GM18868 (cell line): ENCODE results near the gene VPS8.
"Not testable (repeated sequence)": the region's sequence is repeated elsewhere in the genome, so short reads cannot be mapped to it uniquely, and the experiment has no call there.

Source experiments
- ATAC-seq: cut with Tn5 transposase; IDR thresholded peaks from one replicate; pipeline ENCODE4 v1.9.1; 2021; ENCODE audit warnings: mild to moderate bottlenecking, moderate library complexity; ENCODE audit not compliant: unreplicated experiment

Gene VPS8

DNA sequence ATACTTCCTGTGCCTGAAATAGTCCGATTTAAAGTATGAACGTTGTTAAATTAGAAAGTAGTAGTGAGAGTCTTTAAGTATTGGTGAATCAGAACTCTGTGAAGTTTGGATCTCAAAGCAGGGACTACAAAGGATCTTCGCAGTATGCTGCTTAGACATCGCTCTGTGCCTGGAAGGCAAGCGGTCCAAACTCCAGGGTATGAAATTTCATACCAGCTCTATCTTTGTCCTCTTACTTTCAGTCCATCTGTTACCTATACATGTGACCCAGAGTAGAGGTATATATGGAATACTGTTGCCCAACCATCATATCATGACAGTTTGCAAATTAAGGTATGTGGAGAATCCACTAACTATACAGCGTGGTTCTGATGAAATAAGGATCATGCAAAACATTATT is 34.5 kb downstream of the VPS8 start:
- no peak for ATAC-seq

- no peak for ATAC-seq
These were observed 37.0 kb downstream of the VPS8 start for GRCh38 chr3:184848934-184849333.

- ATAC-seq: no peak
These were observed 38.2 kb downstream of the VPS8 start for GRCh38 chr3:184850201-184850600.

DNA sequence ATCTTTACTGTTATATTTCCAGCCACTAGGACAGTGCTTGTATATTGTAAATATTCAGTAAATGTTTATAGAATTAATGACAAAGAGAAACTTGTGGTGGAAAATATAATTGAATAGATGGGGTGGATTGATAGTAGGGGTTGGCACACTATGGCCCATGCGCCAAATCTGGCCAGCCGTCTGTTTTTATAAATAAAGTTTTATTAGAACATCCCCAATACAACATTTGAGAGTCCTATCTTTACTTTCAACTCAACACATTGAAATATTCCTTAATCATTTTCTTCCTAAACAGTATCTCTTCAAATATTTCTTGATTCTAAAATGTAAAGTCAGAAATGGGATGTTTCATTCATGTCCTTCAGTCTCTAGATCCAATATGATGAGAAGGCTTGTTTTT is 45.1 kb downstream of the VPS8 start:
- no peak for ATAC-seq

- ATAC-seq: no peak
These were observed 52.0 kb downstream of the VPS8 start for GRCh38 chr3:184864000-184864399.

DNA sequence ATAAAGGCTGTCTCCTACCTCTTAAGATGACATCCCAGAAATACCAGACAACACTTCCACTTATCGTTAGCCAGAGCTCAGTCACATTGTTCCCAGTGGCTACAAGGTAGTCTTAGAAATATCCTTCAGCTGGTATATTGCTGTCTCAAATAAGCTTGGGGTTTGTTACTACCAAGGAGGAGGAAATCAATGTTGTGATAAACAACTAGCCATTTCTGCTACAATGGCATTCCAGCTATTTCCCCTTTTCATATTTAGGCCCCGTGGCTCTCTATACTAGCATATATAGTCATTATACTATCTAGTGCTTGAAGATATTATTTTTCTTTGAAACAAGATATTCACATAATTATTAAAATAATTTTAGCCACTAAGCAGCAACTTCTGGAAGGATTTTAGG is 56.5 kb downstream of the VPS8 start:
- ATAC-seq: no peak

DNA sequence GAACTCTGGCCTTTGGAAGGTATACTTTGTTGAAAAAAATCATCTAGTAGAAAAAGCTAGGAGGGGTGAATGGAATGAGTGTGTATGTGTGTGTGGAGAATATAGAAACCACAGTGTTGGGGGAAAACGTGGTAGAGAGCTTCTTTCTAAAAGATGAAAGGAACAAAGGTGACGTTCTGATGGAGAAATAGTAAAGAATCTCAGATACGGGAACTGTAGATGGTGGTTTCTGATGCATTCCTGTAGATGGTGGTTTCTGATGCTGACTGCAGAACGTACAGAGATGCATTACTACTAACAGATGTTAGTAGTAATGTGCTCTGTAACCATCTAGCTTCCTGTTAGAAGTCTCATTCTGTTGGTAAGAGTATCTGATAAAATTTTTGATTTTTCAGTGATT is 60.2 kb downstream of the VPS8 start:
- no peak for ATAC-seq

- no peak for ATAC-seq
These were observed 61.2 kb downstream of the VPS8 start for GRCh38 chr3:184873141-184873540.

GRCh38 chr3:184874709-184875644 is 63.0 kb downstream of the VPS8 start:
- ATAC-seq: no peak

GRCh38 chr3:184880276-184881019 is 68.5 kb downstream of the VPS8 start:
- ATAC-seq: no peak

GRCh38 chr3:184884359-184885017 is 72.5 kb downstream of the VPS8 start:
- ATAC-seq: peak; percentile 97

DNA sequence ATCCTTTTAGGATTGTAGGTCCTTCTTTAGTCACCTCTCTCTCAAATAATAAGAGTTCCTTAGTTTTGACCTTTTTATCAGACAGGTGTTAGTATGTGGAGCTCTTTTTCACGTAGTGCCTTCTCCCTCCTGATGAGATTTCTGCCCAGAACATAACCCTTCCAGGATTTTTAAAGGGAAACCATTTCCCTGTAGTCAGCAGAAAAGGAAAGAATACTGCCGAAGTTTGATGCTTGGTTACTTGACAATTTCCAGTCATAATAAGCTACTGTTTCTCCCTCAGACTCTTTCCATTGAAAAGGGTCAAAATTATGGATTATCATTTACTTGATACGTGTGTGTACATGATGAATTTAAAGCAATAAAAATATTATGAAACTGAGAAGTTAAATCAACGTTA is 73.1 kb downstream of the VPS8 start:
- ATAC-seq: no peak

DNA sequence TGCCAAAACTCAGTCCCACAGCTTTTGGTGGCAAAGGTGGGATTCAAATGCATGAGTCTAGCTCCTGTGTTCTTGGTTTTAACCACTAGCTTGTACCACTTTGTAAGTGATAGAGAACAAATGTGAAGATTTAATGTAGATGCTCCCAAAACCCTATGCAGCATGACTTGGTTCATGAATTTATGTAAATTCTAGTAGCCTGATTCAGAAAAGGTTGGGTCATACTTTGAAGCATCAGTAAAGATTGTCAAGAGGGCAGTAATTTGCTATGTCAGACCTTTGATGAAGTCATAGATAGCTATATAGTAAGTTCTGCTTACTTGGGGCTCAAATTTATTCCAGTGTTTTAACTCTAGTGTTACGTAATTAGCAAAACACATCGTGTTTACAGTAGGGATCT is 75.6 kb downstream of the VPS8 start:
- no peak for ATAC-seq

DNA sequence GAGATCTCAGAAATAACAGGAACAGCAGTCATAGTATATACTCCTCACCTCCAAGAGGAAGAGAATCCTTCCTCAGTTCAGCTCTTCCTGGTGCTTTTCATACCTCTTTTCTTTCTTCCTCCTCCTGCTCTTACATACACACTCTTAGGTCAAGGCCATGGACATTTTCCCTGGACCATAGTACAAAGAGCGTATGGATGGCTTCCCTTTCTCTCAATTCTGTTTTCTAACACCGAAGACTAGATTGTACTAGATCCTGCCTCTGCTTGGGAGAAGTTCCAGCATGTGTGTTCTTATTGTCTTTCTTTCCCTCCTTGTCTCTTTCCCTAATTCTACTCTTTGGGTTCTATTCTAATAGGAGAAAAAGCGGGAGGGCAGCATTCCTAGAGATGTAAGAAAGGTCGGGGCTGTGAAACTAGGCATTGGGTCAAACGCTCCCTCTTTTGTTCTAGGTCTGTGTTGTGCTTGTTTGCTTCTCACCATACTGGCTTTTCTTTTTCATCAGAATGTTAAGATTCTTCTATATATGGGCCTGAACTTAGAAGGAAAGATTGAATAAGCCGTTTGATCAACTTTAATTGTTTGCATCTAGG is 77.4 kb downstream of the VPS8 start:
- ATAC-seq: no peak

- ATAC-seq: no peak
These were observed 82.1 kb downstream of the VPS8 start for GRCh38 chr3:184894051-184894450.

GRCh38 chr3:184895350-184895749 is 83.4 kb downstream of the VPS8 start:
- ATAC-seq: no peak

DNA sequence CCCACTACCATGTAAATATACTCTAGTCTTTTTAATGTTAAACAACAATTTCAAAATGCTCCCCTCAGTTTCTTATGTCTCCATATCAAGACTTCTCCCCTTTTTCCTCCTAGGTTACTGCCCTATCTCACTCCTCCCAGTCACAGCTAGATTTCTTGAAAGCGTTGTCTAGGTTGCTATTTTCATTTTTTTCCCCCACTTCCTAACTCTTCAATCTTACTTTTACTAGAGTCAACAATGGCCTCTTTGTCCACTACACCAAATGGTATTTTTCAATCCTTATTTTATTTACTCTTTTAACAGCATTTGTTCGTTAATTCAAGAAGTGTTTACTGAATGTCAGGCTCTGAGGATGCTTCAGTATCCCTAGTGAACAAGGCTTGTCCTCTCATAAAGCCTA is 84.4 kb downstream of the VPS8 start:
- ATAC-seq: no peak

DNA sequence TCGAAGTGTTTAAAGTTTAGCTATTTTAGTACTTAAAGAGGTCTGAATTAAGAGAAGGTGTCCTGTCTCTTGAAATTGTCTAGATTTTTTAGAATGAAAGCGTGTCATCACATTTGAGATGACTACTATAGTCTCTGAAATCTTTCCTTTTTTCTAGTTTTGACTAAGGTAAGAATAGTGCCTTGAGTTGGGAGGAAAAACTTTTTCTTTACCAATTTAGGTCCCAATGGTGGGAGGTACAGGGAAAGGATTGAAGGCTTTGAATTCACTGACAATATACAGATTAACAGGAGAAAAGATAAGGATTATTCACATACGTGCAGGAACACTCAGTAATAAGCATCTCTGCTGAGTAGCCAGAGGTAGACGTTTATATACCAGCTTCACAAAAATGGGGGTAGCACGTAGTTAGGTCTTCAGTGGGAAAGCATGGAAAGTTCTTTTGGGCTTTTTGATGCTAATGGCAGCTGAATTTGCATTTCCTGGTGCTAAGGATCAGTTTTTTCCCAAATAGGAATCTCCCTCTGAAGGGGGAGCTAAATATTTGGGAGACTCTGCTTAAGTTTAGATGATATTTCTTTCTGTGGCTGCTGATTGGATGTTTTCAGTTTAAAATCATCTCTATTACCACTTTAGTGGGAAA is 88.1 kb downstream of the VPS8 start:
- no peak for ATAC-seq

- not testable (repeated sequence) for ATAC-seq
These were observed 95.1 kb downstream of the VPS8 start for GRCh38 chr3:184907031-184907430.
